ENCODE data around the gene ZNF407.

GRCh38 chr18:74702950-74703349 lies 105.3 kb downstream of the ZNF407 start:
- TF ChIP-seq ZFP30 (CRISPR knock-in tag; IDR thresholded peaks at IDR 0.05) (no peak), ZC3H10 (CRISPR knock-in tag; IDR thresholded peaks at IDR 0.05) (no peak), ARNTL (CRISPR knock-in tag; IDR thresholded peaks at IDR 0.05; ENCODE audit: borderline replicate concordance, low read depth) (no peak), RARB (CRISPR knock-in tag; IDR thresholded peaks at IDR 0.05) (no peak), PPARA (CRISPR knock-in tag; IDR thresholded peaks at IDR 0.05; ENCODE audit: borderline replicate concordance) (no peak), TCF4 (CRISPR knock-in tag; IDR thresholded peaks at IDR 0.05; ENCODE audit: borderline replicate concordance) (no peak), ZFP3 (CRISPR knock-in tag; IDR thresholded peaks at IDR 0.05) (no peak), PATZ1 (CRISPR knock-in tag; IDR thresholded peaks at IDR 0.05; ENCODE audit: borderline replicate concordance) (no peak), BACH2 (CRISPR knock-in tag; IDR thresholded peaks at IDR 0.05; ENCODE audit: borderline replicate concordance) (no peak), OSR1 (CRISPR knock-in tag; IDR thresholded peaks at IDR 0.05) (no peak), ESRRG (CRISPR knock-in tag; IDR thresholded peaks at IDR 0.05) (no peak)
